ENCODE data around the gene TDRD10. TPM values are rescaled to one million over a fixed set of nuclear protein-coding genes. Genes with fewer than 3 reads are reported as not detected.
"Not testable (repeated sequence)": the region's sequence is repeated elsewhere in the genome, so short reads cannot be mapped to it uniquely, and the experiment has no call there.

TDRD10 gene
- total RNA-seq, 3 donors from 2014 or later = not detected

DNA sequence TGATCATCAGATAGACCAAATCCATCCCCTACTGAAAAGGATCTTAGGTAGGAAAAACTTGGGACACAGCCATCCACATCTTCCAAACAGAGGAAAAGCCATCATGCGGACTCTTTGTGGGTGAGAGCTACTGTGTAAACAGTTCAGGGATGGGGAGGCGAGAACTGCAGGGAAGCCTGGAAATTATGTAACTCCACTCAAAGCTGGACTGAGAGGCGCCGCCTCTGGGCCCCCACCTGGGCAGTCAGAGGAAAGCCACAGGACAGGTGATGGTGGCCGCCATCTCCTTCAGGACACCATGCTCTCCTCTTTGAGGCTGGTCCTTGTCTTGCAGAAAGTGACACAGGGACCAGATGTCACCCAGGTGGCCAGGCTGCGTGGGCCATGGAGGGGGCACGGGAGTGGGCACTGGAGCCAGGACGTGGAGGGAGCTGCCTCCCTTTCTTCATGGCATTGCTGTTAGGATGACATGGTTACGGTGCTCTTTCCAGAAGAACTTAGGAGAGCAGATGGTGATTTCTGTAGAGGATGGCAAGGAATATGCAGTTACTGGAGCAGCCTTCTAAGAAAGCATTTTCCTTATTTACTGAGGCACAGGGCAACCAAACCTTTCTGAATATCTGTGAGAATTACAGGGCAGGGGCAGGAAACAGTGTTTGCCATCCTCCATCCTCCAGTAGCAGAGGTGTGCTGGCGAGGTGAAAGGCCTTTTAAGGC, 32.0 kb upstream of the TDRD10 start:
- peaks cover 9% of the 10 kb centered on the region for H3K36me3 Mint-ChIP-seq (ENCODE audit: insufficient read depth)
- H3K4me3 Mint-ChIP-seq = no peak overlapping the region
- H3K27me3 Mint-ChIP-seq (ENCODE audit: low read depth) = no peaks in the 10 kb centered on the region
- no peaks in the 10 kb centered on the region for H3K9me3 Mint-ChIP-seq
- peaks cover 46% of the 10 kb centered on the region for H3K4me1 Mint-ChIP-seq (ENCODE audit: low read depth)
- no peak for ATAC-seq
- no peak for DNase-seq

DNA sequence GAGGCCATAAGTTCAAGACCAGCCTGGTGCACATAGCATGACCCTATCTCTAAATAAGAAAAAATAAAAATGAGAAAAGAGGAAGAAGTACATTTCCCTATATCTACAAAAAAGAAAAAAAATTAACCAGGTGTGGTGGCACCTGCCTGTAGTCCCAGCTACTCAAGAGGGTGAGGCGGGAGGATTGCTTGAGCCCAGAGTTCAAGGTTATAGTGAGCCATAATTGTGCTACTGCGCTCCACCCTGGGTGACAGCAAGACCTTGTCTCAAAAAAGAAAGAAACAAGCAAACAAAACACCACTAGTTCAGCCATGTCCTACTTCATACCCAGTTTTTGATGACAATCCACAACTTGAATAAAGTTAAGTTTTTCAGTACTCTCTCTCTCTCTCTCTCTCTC, 30.7 kb upstream of the TDRD10 start:
- H3K27me3 Mint-ChIP-seq (ENCODE audit: low read depth) = no peaks in the 10 kb centered on the region
- peaks cover 33% of the 10 kb centered on the region for H3K4me1 Mint-ChIP-seq (ENCODE audit: low read depth)
- no peak for ATAC-seq
- peaks cover 6% of the 10 kb centered on the region for H3K36me3 Mint-ChIP-seq (ENCODE audit: insufficient read depth)
- no peaks in the 10 kb centered on the region for H3K9me3 Mint-ChIP-seq
- H3K4me3 Mint-ChIP-seq = no peak overlapping the region
- DNase-seq = no peak

DNA sequence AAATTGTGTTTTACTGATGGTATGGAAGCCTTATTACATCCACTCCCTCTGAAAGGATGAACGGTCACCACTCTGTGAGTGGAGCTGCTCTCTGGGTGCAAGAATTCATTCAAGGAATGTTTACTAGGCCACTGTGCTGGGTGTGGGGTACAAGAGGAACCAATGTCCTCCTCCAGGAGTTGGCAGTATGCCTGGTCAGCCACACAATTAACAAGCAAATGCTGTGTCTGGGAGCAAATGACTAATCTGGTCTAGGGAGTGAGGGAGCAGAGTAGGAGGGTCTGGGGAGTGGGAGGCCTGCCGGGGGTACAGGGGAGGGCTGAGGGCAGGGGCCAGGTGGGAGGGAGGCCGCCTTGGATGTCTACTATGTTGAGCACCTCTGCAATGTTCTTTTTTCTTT, 27.2 kb upstream of the TDRD10 start:
- no peaks in the 10 kb centered on the region for H3K36me3 Mint-ChIP-seq (ENCODE audit: insufficient read depth)
- H3K4me3 Mint-ChIP-seq = no peak overlapping the region
- H3K4me1 Mint-ChIP-seq (ENCODE audit: low read depth) = peaks cover 18% of the 10 kb centered on the region
- H3K27me3 Mint-ChIP-seq (ENCODE audit: low read depth) = no peaks in the 10 kb centered on the region
- DNase-seq = no peak
- no peak for ATAC-seq
- H3K9me3 Mint-ChIP-seq = no peaks in the 10 kb centered on the region

DNA sequence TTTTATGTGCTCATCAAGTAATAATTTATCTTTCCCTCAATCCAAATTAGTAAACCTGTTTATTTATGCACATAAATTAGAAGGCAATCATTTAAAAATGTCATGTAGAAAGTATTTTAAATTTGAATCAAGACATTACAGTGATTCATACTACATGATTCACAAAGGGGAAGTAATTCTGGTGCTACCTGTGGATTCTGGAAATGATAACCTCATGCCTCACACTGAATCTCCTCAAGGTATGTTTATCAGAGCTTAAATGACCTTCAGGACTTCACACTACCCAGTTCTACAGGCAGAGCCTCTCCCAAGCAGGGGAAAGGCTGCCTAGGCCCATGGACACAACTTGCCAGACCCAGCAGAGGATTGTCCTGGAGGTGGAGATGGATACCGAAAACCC, 25.2 kb upstream of the TDRD10 start:
- DNase-seq (no peak), ATAC-seq (peak; percentile 47 to 56)
- no peak overlapping the region for H3K4me3 Mint-ChIP-seq
- H3K36me3 Mint-ChIP-seq (ENCODE audit: insufficient read depth) = no peaks in the 10 kb centered on the region
- H3K9me3 Mint-ChIP-seq = no peaks in the 10 kb centered on the region
- H3K27me3 Mint-ChIP-seq (ENCODE audit: low read depth) = no peaks in the 10 kb centered on the region
- H3K4me1 Mint-ChIP-seq (ENCODE audit: low read depth) = peaks cover 16% of the 10 kb centered on the region

DNA sequence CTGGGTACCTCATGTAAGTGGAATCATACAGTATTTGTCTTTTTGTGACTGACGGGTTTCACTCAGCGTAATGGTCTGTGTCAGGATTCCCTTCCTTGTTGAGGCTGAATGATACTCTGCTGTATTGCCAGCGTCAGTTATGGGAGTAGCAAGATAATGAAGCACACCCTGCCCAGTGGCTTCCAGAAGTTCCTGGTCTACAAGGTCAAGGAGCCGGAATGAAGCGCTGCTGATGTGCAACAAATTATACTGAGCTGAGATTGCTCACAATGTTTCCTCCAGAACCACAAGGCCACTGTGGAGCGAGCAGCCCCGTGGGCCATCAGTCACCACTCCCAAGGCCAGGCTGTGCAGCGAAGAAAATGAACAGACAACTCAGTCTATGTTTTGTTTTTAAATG, 24.0 kb upstream of the TDRD10 start:
- H3K4me1 Mint-ChIP-seq (ENCODE audit: low read depth) = peaks cover 16% of the 10 kb centered on the region
- ATAC-seq (no peak), DNase-seq (no peak)
- H3K36me3 Mint-ChIP-seq (ENCODE audit: insufficient read depth) = no peaks in the 10 kb centered on the region
- no peaks in the 10 kb centered on the region for H3K9me3 Mint-ChIP-seq
- no peaks in the 10 kb centered on the region for H3K27me3 Mint-ChIP-seq (ENCODE audit: low read depth)
- no peak overlapping the region for H3K4me3 Mint-ChIP-seq

DNA sequence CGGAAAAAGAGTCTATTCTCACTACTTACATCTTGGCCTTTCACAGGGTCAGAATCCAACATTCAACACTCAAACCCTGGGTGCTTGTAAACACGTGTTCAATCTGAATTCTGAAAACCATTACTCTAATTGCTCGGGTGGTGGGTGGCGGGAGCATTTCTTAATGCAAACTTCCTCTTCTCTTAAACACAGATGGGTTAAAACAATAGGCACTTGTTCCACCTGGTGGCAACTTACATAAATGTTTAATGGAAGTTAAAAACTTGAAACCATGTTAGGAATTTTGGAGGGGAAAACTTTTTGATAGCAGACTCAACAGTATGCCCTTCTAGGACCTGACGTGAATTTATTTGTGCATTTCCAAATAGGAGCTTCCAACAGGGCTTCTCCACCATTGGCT, 23.4 kb upstream of the TDRD10 start:
- no peak for DNase-seq

DNA sequence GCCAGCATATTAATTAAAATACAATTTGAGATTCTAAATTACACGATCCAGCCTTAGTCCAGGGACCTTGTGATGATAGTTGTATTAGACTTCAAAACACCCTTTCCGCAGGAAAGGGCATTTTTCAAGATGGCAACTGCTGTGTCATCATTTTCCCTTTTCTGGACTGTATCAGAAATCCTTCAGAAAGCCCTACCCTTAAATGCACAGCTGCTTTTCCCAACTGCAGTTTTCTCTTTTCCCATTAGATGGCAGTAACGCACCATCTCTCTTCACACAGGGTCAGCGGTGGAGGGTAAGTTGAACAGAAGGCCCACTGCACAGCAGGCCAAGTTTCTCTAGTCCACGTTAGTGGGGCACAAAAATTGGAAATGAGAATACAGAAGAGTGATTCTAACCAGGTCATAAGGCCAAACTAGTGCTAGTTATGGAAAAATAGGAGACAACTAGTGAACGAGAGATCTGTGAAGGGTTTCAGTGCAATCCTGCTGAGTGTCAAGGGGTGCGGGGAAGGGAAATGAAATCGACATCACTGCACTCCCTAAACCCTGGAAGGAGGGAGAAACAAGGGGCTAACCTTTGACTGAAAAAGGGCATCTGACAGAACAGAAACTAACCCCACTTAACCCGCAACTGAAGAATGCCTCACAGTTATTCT, 22.1 kb upstream of the TDRD10 start:
- no peaks in the 10 kb centered on the region for H3K27me3 Mint-ChIP-seq (ENCODE audit: low read depth)
- H3K4me1 Mint-ChIP-seq (ENCODE audit: low read depth) = peaks cover 16% of the 10 kb centered on the region
- ATAC-seq = peak; percentile 85 to 86
- DNase-seq = peak; percentile 43
- no peaks in the 10 kb centered on the region for H3K36me3 Mint-ChIP-seq (ENCODE audit: insufficient read depth)
- no peak overlapping the region for H3K4me3 Mint-ChIP-seq
- no peaks in the 10 kb centered on the region for H3K9me3 Mint-ChIP-seq

More for the DNA sequence above, 23.4 kb upstream of the TDRD10 start:
- Mint-ChIP-seq H3K36me3 (ENCODE audit: insufficient read depth) (no peaks in the 10 kb centered on the region), H3K4me3 (no peak overlapping the region), H3K4me1 (ENCODE audit: low read depth) (peaks cover 16% of the 10 kb centered on the region), H3K9me3 (no peaks in the 10 kb centered on the region), H3K27me3 (ENCODE audit: low read depth) (no peaks in the 10 kb centered on the region)
- ATAC-seq = peak in 1 of 2 donors; percentile 29

DNA sequence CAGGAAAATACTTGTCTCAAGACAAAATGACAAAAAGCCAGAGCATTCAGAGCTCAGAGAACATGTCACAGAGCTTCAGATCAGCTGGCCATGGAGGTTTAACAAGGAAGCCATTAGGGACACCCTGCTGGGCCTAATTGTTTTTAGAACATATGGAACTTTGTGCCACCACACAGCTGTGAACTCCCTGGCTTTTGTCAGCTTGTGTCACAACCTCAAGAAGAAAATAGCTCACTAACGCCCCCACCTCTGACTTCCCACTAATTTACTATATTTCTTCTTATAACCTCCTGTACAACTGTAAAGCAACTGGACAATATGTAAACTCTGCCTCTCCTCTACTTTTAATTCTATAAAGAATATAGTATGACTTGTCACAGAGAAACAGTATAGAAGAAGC, 21.0 kb upstream of the TDRD10 start:
- H3K9me3 Mint-ChIP-seq = no peaks in the 10 kb centered on the region
- no peak for ATAC-seq
- no peak for DNase-seq
- no peaks in the 10 kb centered on the region for H3K36me3 Mint-ChIP-seq (ENCODE audit: insufficient read depth)
- H3K4me1 Mint-ChIP-seq (ENCODE audit: low read depth) = peaks cover 16% of the 10 kb centered on the region
- no peaks in the 10 kb centered on the region for H3K27me3 Mint-ChIP-seq (ENCODE audit: low read depth)
- no peak overlapping the region for H3K4me3 Mint-ChIP-seq

DNA sequence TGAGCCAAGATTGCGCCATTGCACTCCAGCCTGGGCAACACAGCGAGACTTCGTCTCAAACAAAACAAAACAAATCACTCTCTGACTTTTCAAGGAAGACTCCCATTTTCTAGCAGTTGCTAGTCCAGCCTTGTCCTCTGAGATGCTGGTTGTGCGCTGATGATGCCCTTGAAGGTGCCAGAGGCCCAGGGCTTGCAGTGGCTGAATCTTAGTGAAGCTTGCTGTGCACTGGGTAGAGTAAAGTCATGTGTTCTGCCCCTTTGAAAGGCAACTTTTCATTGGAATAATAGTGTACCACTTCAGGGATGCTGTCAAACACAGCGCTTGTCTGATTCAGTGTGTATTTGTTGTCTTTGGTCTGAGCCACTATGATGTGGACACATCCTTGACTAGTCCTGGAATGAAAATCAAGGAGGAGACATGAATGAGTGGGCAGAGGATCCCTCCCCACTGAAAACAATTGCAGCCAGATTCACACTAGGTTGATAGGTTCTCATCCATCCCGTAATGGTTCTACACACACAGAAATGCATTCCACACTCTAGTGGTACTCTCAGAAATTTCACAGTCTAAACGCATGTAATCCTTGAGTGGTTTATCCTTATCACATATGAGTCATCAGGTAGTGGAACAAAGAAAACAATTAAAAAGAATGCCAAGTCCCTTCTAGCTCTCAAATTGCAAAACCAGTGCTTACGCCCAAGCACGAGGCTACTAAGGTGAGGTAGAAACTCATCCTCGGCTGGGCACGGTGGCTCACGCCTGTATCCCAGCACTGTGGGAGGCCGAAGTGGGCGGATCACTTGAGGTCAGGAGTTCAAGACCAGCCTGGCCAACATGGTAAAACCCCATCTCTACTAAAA, 17.8 kb upstream of the TDRD10 start:
- Mint-ChIP-seq H3K4me3 (no peak overlapping the region), H3K27me3 (ENCODE audit: low read depth) (no peaks in the 10 kb centered on the region), H3K4me1 (ENCODE audit: low read depth) (peaks cover 2% of the 10 kb centered on the region), H3K36me3 (ENCODE audit: insufficient read depth) (no peaks in the 10 kb centered on the region), H3K9me3 (no peaks in the 10 kb centered on the region)
- ATAC-seq = no peak
- DNase-seq = no peak

DNA sequence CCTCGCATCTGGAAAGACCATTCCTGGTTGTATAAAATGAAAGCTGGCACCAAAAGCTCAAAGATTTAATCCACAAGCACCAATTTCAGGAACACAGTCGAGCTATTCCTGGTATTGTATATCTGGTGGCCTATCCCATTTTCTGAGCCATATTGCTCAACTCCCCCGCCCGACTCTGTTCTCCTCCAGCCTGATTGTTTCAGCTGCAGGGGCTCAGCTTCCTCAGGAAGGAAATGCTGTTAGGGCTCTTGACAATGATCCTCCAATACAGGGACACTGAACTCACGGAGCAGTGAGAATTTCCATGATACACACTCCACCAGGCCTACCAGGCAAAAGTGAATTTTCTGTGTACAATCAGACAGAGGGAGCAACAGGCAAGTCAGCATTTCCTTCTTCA, 16.9 kb upstream of the TDRD10 start:
- Mint-ChIP-seq H3K4me3 (no peak overlapping the region), H3K9me3 (no peaks in the 10 kb centered on the region), H3K27me3 (ENCODE audit: low read depth) (no peaks in the 10 kb centered on the region), H3K36me3 (ENCODE audit: insufficient read depth) (no peaks in the 10 kb centered on the region), H3K4me1 (ENCODE audit: low read depth) (no peaks in the 10 kb centered on the region)
- ATAC-seq = no peak
- no peak for DNase-seq

DNA sequence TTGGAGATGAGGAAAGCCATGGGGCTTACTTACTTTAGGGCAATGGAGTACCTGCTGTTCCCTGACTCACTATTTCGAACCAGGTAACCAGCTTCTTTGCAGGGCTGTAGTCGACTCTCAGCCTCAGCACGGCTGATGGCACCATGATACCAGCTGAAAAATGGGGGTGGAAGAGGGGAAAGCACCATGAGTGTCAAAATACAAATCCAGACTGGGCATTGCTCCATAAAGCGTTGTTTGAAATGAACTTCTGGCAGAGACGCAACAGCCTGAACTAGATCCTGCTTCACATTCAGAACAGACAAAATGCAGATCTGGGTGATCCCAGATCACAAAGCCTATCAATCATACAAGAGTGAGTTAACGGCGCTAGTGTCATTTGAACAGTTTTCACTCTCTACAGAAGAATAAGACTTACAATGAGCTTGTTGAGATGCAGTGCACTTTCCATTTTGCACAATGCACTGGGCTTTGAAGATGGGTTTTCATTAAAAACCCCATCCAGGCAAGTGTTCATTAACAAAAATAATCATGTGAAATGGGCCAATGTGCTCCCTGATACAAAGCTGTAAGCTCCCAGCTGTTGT, 16.0 kb upstream of the TDRD10 start:
- Mint-ChIP-seq H3K4me1 (ENCODE audit: low read depth) (peaks cover 3% of the 10 kb centered on the region), H3K4me3 (no peak overlapping the region), H3K36me3 (ENCODE audit: insufficient read depth) (no peaks in the 10 kb centered on the region), H3K9me3 (no peaks in the 10 kb centered on the region), H3K27me3 (ENCODE audit: low read depth) (no peaks in the 10 kb centered on the region)
- no peak for DNase-seq
- ATAC-seq = no peak

DNA sequence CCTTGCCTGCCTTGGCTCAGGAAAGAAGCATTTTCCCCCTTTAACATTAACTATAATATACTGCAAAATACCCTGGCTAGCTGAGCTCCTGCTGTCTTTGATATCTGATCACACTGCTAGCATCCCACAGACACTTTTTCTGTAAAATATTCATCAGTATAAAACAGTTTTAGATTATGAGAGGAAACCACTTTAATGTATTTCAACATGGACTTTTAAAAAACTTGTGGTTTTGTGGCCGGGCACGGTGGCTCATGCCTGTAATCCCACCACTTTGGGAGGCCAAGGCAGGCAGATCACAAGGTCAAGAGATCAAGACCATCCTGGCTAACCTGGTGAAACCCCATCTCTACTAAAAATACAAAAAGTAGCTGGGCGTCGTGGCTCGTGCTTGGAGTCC, 15.3 kb upstream of the TDRD10 start:
- DNase-seq; H3K4me3 Mint-ChIP-seq; H3K27me3 Mint-ChIP-seq (ENCODE audit: low read depth); H3K9me3 Mint-ChIP-seq; H3K36me3 Mint-ChIP-seq (ENCODE audit: insufficient read depth); ATAC-seq; H3K4me1 Mint-ChIP-seq (ENCODE audit: low read depth): not testable (repeated sequence)

DNA sequence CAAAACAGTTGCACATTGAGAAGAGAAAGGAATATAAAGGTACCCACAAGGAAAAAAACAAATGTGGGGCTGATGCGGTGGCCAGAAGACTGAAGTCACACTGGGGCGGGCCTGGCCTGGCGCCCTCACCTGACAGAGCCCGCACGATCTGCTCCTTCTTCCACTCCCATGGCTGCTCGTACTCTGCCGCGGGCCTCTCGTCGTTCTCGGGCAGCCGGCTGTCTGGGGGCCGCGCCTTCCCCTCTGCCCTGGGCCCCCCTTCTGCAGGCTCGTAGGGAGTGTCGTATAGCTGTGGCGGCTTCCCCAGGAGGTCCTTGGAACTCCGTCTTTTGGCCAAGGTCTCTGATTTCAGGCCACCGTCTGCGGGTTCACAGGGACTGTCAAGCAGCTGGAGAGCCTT, 13.1 kb upstream of the TDRD10 start:
- no peaks in the 10 kb centered on the region for H3K36me3 Mint-ChIP-seq (ENCODE audit: insufficient read depth)
- peaks cover 25% of the 10 kb centered on the region for H3K4me1 Mint-ChIP-seq (ENCODE audit: low read depth)
- no peaks in the 10 kb centered on the region for H3K9me3 Mint-ChIP-seq
- H3K27me3 Mint-ChIP-seq (ENCODE audit: low read depth) = no peaks in the 10 kb centered on the region
- no peak for ATAC-seq
- H3K4me3 Mint-ChIP-seq = no peak overlapping the region
- DNase-seq = no peak

DNA sequence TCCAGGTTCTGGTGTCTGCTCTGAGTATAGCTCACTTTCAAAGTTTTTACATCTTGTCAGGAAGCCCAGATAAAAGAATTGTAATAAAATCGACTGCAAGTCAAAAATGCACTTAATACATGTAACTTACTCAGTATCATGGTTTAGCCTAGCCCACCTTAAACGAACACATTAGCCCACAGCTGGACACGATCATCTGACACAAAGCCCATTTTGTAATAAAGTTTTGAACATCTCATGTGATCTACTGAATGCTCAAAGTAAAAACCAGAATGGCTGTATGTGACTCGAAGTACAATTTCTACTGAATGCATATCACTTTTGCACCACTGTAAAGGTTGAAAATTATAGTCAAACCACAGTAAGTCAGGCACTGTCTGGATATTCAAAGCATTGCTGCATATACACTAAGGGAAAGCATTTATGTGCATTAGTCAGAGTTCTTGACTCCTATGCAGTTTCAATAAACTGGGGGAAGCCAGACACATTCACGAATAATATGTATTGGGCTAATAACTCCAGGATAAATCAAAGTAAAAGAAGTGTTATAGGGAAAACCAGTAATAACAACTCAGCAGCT, 12.2 kb upstream of the TDRD10 start:
- H3K4me3 Mint-ChIP-seq = no peak overlapping the region
- no peak for ATAC-seq

More for the DNA sequence above, 12.2 kb upstream of the TDRD10 start:
- H3K4me1 Mint-ChIP-seq (ENCODE audit: low read depth) = peaks cover 26% of the 10 kb centered on the region
- no peak for DNase-seq
- no peaks in the 10 kb centered on the region for H3K36me3 Mint-ChIP-seq (ENCODE audit: insufficient read depth)
- no peaks in the 10 kb centered on the region for H3K27me3 Mint-ChIP-seq (ENCODE audit: low read depth)
- no peaks in the 10 kb centered on the region for H3K9me3 Mint-ChIP-seq

Measured in activated T-cell treated with anti-CD3 and anti-CD28 coated beads, Interleukin-2, amount 50 U/mL, for 4 hours (primary cell).